PC-9 (cell line): ENCODE data around the gene PANK3. TPM values are rescaled to one million over a fixed set of nuclear protein-coding genes. Genes with fewer than 3 reads are reported as not detected.

ENCODE experiments used
- BruUV-seq: library from RNA; stranded (reverse); fragments of 400-500 nt; replicated peaks from 2 replicates; lab custom pipeline; 2021; lab: Mats Ljungman, UMichigan
- CTCF ChIA-PET: fragments of 300-600 bp; sonication (Branson Sonifier 250); formaldehyde crosslinking; loops from one replicate; lab custom pipeline; 2022; ENCODE audit warnings: antibody characterized with exemption; lab: Charles Lee
- POLR2A ChIA-PET: fragments of 300-600 bp; sonication (Branson Sonifier 250); formaldehyde crosslinking; loops from one replicate; lab custom pipeline; 2022; ENCODE audit warnings: antibody characterized with exemption; ENCODE audit not compliant: unreplicated experiment; lab: Charles Lee
- DNase-seq, 2 experiments: peaks; one replicate each; pipeline versions ENCODE4 v3.0.0 to v3.0.0-alpha.2; 2015 to 2022; ENCODE audit warnings: mixed read lengths in 1 of 2
- H2AFZ ChIP-seq: fragments of 200-600 bp; sonication (generic); 2 replicates; pipeline ENCODE4 v1.8.1; 2017; ENCODE audit warnings: antibody characterized with exemption
- H3F3A ChIP-seq: fragments of 200-600 bp; sonication (generic); 2 replicates; pipeline ENCODE4 v1.8.1; 2017; ENCODE audit warnings: antibody characterized with exemption, mild to moderate bottlenecking, low read depth; ENCODE audit not compliant: insufficient read depth
- H3K27ac ChIP-seq: fragments of 200-600 bp; sonication (generic); 2 replicates; pipeline ENCODE4 v1.6.1; 2016; ENCODE audit warnings: mixed run types
- H3K27me3 ChIP-seq: fragments of 200-600 bp; sonication (generic); 2 replicates; pipeline ENCODE4 v1.6.1; 2016; ENCODE audit warnings: low read depth, mixed run types; ENCODE audit not compliant: insufficient read depth
- H3K36me3 ChIP-seq: fragments of 200-600 bp; sonication (generic); 2 replicates; pipeline ENCODE4 v1.6.1; 2016; ENCODE audit warnings: low read depth, mixed run types
- H3K4me1 ChIP-seq: fragments of 200-600 bp; sonication (generic); replicated peaks from 2 replicates; pipeline ENCODE4 v1.6.1; 2016; ENCODE audit warnings: mixed run types; ENCODE audit not compliant: insufficient read depth
- H3K4me2 ChIP-seq: fragments of 200-600 bp; sonication (generic); 2 replicates; pipeline ENCODE4 v1.6.1; 2017; ENCODE audit warnings: mixed run types
- H3K4me3 ChIP-seq: fragments of 200-600 bp; sonication (generic); 2 replicates; pipeline ENCODE4 v1.6.1; 2016; ENCODE audit warnings: mixed run types
- H3K79me2 ChIP-seq: fragments of 200-600 bp; sonication (generic); 2 replicates; pipeline ENCODE4 v1.6.1; 2017; ENCODE audit warnings: low read depth, mixed run types
- H3K9me2 ChIP-seq: fragments of 200-600 bp; sonication (generic); 2 replicates; pipeline ENCODE4 v1.8.1; 2017; ENCODE audit warnings: mild to moderate bottlenecking; ENCODE audit not compliant: insufficient read depth
- H3K9me3 ChIP-seq: fragments of 200-600 bp; sonication (generic); 2 replicates; pipeline ENCODE4 v1.8.1; 2016; ENCODE audit warnings: low read depth; ENCODE audit not compliant: insufficient read depth
- H4K20me1 ChIP-seq: fragments of 200-600 bp; sonication (generic); 2 replicates; pipeline ENCODE4 v1.8.1; 2017; ENCODE audit not compliant: insufficient read depth
- CTCF ChIP-seq: fragments of 200-600 bp; sonication (generic); conservative IDR thresholded peaks from 2 replicates; pipeline ENCODE4 v1.6.1; 2017; ENCODE audit warnings: mixed run types, antibody characterized with exemption, mild to moderate bottlenecking, moderate library complexity
- EZH2 ChIP-seq: fragments of 200-600 bp; sonication (generic); IDR thresholded peaks from 2 replicates; pipeline ENCODE4 v1.8.0; 2017; ENCODE audit warnings: antibody characterized with exemption, low read depth
- intact Hi-C: fragments of 100-400 bp; cut with micrococcal nuclease; formaldehyde crosslinking; loops from one replicate; pipeline ENCODE4 v1.10.0; 2022; ENCODE audit not compliant: unreplicated experiment
- total RNA-seq: library from RNA; stranded (reverse); gene quantifications from 2 replicates; pipeline ENCODE4 v1.2.3, GENCODE V29; 2021

PANK3 gene
- total RNA-seq, 1 experiment from 2014 or later: 60.8 TPM

GRCh38 chr5:168528521-168529373 lies 50.4 kb downstream of the PANK3 start, which contains the start of gene FBLL1:
TSS of gene FBLL1 (plus strand) at chr5:168529305. CDS start at chr5:168529505, 200 bp downstream.
- H3K27ac ChIP-seq: no peak within 1 kb of the TSS
- no peaks in the 10 kb centered on the region for H3K9me3 ChIP-seq
- no peaks in the 10 kb centered on the region for H3K9me2 ChIP-seq
- TF ChIP-seq CTCF (no peak), EZH2 (no peak)
- ChIA-PET CTCF (no interaction called here), POLR2A (no interaction called here)
- H3K27me3 ChIP-seq: 0 out of 2 replicates have a peak, but pooled peaks cover 4% of the 10 kb centered on the region
- DNase-seq: no peak
- H3K4me3 ChIP-seq: no peak within 1 kb of the TSS
- no peak within 1 kb of the TSS for H3K4me2 ChIP-seq
- no peaks in the 10 kb centered on the region for H3F3A ChIP-seq
- H4K20me1 ChIP-seq: no peaks in the 10 kb centered on the region
- H3K79me2 ChIP-seq: no peaks in the 10 kb centered on the region
- no peak within 1 kb of the TSS for H2AFZ ChIP-seq
- no peaks in the 10 kb centered on the region for H3K4me1 ChIP-seq
- H3K36me3 ChIP-seq: no peaks in the 10 kb centered on the region
- intact Hi-C loops: no loop called here
- no TSS peak for BruUV-seq

GRCh38 chr5:168527756-168528295 lies 51.3 kb downstream of the PANK3 start:
- H3K9me2 ChIP-seq: no peaks in the 10 kb centered on the region
- H3K36me3 ChIP-seq: no peaks in the 10 kb centered on the region
- no peaks in the 10 kb centered on the region for H3K4me1 ChIP-seq
- DNase-seq: no peak
- CTCF ChIA-PET: no interaction called here
- no peak overlapping the region for H3K4me3 ChIP-seq
- H3K4me2 ChIP-seq: no peak overlapping the region
- H3K27me3 ChIP-seq: no peaks in the 10 kb centered on the region
- no peaks in the 10 kb centered on the region for H3K9me3 ChIP-seq
- BruUV-seq: no TSS peak
- intact Hi-C loops: no loop called here
- no peaks in the 10 kb centered on the region for H3K79me2 ChIP-seq
- no peaks in the 10 kb centered on the region for H4K20me1 ChIP-seq
- POLR2A ChIA-PET: no interaction called here
- TF ChIP-seq CTCF: no peak
- no peak for TF ChIP-seq EZH2
- H3F3A ChIP-seq: no peaks in the 10 kb centered on the region
- no peak overlapping the region for H3K27ac ChIP-seq
- no peak overlapping the region for H2AFZ ChIP-seq

GRCh38 chr5:168525856-168526255 lies 53.3 kb downstream of the PANK3 start:
- Histone ChIP-seq H3K9me2 (no peaks in the 10 kb centered on the region), H3K9me3 (no peaks in the 10 kb centered on the region), H2AFZ (no peak overlapping the region), H3K36me3 (no peaks in the 10 kb centered on the region), H3K79me2 (no peaks in the 10 kb centered on the region), H3K27me3 (no peaks in the 10 kb centered on the region), H3F3A (no peaks in the 10 kb centered on the region), H3K4me3 (no peak overlapping the region), H3K4me2 (no peak overlapping the region), H4K20me1 (no peaks in the 10 kb centered on the region), H3K4me1 (no peaks in the 10 kb centered on the region), H3K27ac (no peak overlapping the region)
- POLR2A ChIA-PET: interaction anchor here (0.6 kb wide), 1 partner anchor 25 kb away, joined by 10 read pairs; no protein-coding TSS in a partner anchor
- CTCF ChIA-PET: no interaction called here
- BruUV-seq: no TSS peak
- intact Hi-C loops: no loop called here
- TF ChIP-seq EZH2: no peak
- TF ChIP-seq CTCF: no peak
- no peak for DNase-seq
